HEK293 (cell line): ENCODE results near the gene MX1.
A peak's percentile ranks its signal among the peaks of the same experiment; 100 is the strongest.

ENCODE experiments used
- BCL11B ChIP-seq: fragments of 450-650 bp; formaldehyde crosslinking; IDR thresholded peaks from 2 replicates; pipeline ENCODE4 v1.5.1; 2016; ENCODE audit warnings: low read depth, missing biosample characterization, missing genetic modification characterization
- EGR2 ChIP-seq: fragments of 450-650 bp; formaldehyde crosslinking; IDR thresholded peaks from 2 replicates; pipeline ENCODE4 v1.5.1; 2016; ENCODE audit warnings: low read depth, missing biosample characterization, missing genetic modification characterization
- KLF8 ChIP-seq: fragments of 450-650 bp; formaldehyde crosslinking; IDR thresholded peaks from 2 replicates; pipeline ENCODE4 v1.5.1; 2016; ENCODE audit warnings: missing biosample characterization, missing genetic modification characterization
- ZBTB20 ChIP-seq: fragments of 450-650 bp; formaldehyde crosslinking; IDR thresholded peaks from 2 replicates; pipeline ENCODE4 v1.5.1; 2016; ENCODE audit warnings: missing biosample characterization, missing genetic modification characterization
- ZFP69B ChIP-seq: fragments of 450-650 bp; formaldehyde crosslinking; IDR thresholded peaks from 2 replicates; pipeline ENCODE4 v1.5.1; 2016; ENCODE audit warnings: missing biosample characterization, missing genetic modification characterization
- ZNF140 ChIP-seq: fragments of 450-650 bp; formaldehyde crosslinking; IDR thresholded peaks from 2 replicates; pipeline ENCODE4 v1.5.1; 2016; ENCODE audit warnings: missing biosample characterization, missing genetic modification characterization
- ZNF16 ChIP-seq: fragments of 450-650 bp; formaldehyde crosslinking; IDR thresholded peaks from 2 replicates; pipeline ENCODE4 v1.5.1; 2016; ENCODE audit warnings: low read depth, missing biosample characterization, missing genetic modification characterization
- ZNF2 ChIP-seq: fragments of 450-650 bp; formaldehyde crosslinking; IDR thresholded peaks from 2 replicates; pipeline ENCODE4 v1.5.1; 2016; ENCODE audit warnings: missing biosample characterization, missing genetic modification characterization
- ZNF202 ChIP-seq: fragments of 450-650 bp; formaldehyde crosslinking; IDR thresholded peaks from 2 replicates; pipeline ENCODE4 v1.5.1; 2016; ENCODE audit warnings: missing biosample characterization, missing genetic modification characterization, borderline replicate concordance
- ZNF23 ChIP-seq: fragments of 450-650 bp; formaldehyde crosslinking; IDR thresholded peaks from 2 replicates; pipeline ENCODE4 v1.5.1; 2016; ENCODE audit warnings: missing biosample characterization, missing genetic modification characterization, borderline replicate concordance
- ZNF274 ChIP-seq, 2 experiments: fragments of 200-500 bp in 1 of 2; fragments of 450-650 bp in 1 of 2; sonication (Bioruptor generic) in 1 of 2; formaldehyde crosslinking in 1 of 2; IDR thresholded peaks; 2 replicates each; pipeline versions ENCODE4 v1.5.1 to v1.6.1; 2014 to 2016; ENCODE audit warnings: borderline replicate concordance in 1 of 2, inconsistent platforms in 1 of 2, low read length in 1 of 2, missing biosample characterization in 1 of 2, missing genetic modification characterization in 1 of 2
- ZNF311 ChIP-seq: fragments of 450-650 bp; formaldehyde crosslinking; IDR thresholded peaks from 2 replicates; pipeline ENCODE4 v1.5.1; 2017; ENCODE audit warnings: missing biosample characterization, missing genetic modification characterization, borderline replicate concordance
- ZNF394 ChIP-seq: fragments of 450-650 bp; formaldehyde crosslinking; IDR thresholded peaks from 2 replicates; pipeline ENCODE4 v1.5.1; 2016; ENCODE audit warnings: missing biosample characterization, missing genetic modification characterization, mild to moderate bottlenecking, moderate library complexity, borderline replicate concordance
- ZNF544 ChIP-seq: fragments of 450-650 bp; formaldehyde crosslinking; IDR thresholded peaks from 2 replicates; pipeline ENCODE4 v1.5.0; 2017; ENCODE audit warnings: missing biosample characterization, missing genetic modification characterization
- ZNF561 ChIP-seq: fragments of 450-650 bp; IDR thresholded peaks from 2 replicates; pipeline ENCODE4 v1.5.1; 2018; ENCODE audit warnings: missing biosample characterization, missing genetic modification characterization, borderline replicate concordance
- ZNF76 ChIP-seq: fragments of 450-650 bp; formaldehyde crosslinking; IDR thresholded peaks from 2 replicates; pipeline ENCODE4; 2016; ENCODE audit warnings: low read depth, missing biosample characterization, missing genetic modification characterization, borderline replicate concordance
- TF ChIP-seq, protein P1 (sequence below): fragments of 450-650 bp; formaldehyde crosslinking; IDR thresholded peaks from 2 replicates; pipeline ENCODE4 v1.5.1; 2016; ENCODE audit warnings: missing biosample characterization, missing genetic modification characterization, borderline replicate concordance
- TF ChIP-seq, protein P2 (sequence below): fragments of 450-650 bp; IDR thresholded peaks from 2 replicates; pipeline ENCODE4 v1.5.1; 2018; ENCODE audit warnings: missing biosample characterization, mild to moderate bottlenecking, missing genetic modification characterization
- TF ChIP-seq, protein P3 (sequence below): fragments of 450-650 bp; formaldehyde crosslinking; IDR thresholded peaks from 2 replicates; pipeline ENCODE4 v1.5.1; 2017; ENCODE audit warnings: missing biosample characterization, missing genetic modification characterization
- TF ChIP-seq, protein P4 (sequence below): fragments of 450-650 bp; formaldehyde crosslinking; IDR thresholded peaks from 2 replicates; pipeline ENCODE4 v1.5.1; 2016; ENCODE audit warnings: missing biosample characterization, missing genetic modification characterization
- TF ChIP-seq, protein P5 (sequence below): fragments of 450-650 bp; formaldehyde crosslinking; IDR thresholded peaks from 2 replicates; pipeline ENCODE4 v1.5.0; 2017; ENCODE audit warnings: missing biosample characterization, missing genetic modification characterization, borderline replicate concordance

Gene MX1

DNA sequence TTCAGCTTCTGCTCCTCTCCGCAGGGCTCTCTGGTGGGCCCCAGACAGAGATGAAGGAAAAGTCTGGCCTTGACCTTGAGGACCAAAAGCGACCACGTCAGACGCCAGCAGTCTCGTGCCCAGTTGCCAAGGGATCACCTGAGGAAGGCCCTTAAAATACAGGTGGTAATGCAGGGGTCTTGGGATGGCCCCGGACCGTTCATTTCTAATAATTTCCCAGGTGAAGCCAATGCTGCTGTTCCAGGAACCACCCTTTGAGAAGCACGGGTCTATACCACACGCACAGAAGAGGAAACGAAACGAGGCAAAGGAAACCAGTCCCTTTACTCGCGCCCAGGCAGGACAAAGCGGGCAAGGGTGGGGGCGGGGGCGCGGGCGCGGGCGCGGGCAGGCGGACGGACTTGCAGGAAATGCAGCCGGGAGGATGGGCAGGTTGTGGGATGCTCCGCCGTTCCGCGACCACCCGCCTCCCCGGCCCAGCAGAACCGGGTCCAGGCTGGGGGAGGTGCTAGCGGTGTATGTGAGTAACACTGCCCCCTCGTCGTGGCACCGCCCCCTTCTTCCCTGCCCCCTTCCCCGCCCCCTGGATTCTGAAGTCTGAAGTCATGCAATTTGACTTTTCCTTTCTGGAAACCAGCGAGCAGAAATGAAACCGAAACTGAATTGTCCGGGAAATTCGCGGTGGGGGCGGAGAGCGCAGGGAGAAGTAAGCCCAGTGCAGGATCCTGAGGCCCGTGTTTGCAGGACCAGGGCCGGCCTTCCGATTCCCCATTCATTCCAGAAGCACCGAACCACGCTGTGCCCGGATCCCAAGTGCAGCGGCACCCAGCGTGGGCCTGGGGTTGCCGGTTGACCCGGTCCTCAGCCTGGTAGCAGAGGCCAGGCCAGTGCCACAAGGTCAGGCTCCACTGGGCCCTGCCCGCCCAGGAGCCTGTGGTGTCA lies 5.8 kb upstream of the MX1 start (continued):
- TF ChIP-seq ZNF311, result no peak
- no peak for TF ChIP-seq ZNF544 (tag by site-specific recombination)
- TF ChIP-seq ZFP69B (tag by site-specific recombination), result 0 out of 2 replicates have a peak, but pooled peaks have one; percentile 40
- no peak for TF ChIP-seq ZNF140 (tag by site-specific recombination)
- no peak for TF ChIP-seq ZNF561 (tag by site-specific recombination)
- TF ChIP-seq, protein P1, sequence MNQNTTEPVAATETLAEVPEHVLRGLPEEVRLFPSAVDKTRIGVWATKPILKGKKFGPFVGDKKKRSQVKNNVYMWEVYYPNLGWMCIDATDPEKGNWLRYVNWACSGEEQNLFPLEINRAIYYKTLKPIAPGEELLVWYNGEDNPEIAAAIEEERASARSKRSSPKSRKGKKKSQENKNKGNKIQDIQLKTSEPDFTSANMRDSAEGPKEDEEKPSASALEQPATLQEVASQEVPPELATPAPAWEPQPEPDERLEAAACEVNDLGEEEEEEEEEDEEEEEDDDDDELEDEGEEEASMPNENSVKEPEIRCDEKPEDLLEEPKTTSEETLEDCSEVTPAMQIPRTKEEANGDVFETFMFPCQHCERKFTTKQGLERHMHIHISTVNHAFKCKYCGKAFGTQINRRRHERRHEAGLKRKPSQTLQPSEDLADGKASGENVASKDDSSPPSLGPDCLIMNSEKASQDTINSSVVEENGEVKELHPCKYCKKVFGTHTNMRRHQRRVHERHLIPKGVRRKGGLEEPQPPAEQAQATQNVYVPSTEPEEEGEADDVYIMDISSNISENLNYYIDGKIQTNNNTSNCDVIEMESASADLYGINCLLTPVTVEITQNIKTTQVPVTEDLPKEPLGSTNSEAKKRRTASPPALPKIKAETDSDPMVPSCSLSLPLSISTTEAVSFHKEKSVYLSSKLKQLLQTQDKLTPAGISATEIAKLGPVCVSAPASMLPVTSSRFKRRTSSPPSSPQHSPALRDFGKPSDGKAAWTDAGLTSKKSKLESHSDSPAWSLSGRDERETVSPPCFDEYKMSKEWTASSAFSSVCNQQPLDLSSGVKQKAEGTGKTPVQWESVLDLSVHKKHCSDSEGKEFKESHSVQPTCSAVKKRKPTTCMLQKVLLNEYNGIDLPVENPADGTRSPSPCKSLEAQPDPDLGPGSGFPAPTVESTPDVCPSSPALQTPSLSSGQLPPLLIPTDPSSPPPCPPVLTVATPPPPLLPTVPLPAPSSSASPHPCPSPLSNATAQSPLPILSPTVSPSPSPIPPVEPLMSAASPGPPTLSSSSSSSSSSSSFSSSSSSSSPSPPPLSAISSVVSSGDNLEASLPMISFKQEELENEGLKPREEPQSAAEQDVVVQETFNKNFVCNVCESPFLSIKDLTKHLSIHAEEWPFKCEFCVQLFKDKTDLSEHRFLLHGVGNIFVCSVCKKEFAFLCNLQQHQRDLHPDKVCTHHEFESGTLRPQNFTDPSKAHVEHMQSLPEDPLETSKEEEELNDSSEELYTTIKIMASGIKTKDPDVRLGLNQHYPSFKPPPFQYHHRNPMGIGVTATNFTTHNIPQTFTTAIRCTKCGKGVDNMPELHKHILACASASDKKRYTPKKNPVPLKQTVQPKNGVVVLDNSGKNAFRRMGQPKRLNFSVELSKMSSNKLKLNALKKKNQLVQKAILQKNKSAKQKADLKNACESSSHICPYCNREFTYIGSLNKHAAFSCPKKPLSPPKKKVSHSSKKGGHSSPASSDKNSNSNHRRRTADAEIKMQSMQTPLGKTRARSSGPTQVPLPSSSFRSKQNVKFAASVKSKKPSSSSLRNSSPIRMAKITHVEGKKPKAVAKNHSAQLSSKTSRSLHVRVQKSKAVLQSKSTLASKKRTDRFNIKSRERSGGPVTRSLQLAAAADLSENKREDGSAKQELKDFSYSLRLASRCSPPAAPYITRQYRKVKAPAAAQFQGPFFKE (tag by site-specific recombination), result no peak
- TF ChIP-seq, protein P2, sequence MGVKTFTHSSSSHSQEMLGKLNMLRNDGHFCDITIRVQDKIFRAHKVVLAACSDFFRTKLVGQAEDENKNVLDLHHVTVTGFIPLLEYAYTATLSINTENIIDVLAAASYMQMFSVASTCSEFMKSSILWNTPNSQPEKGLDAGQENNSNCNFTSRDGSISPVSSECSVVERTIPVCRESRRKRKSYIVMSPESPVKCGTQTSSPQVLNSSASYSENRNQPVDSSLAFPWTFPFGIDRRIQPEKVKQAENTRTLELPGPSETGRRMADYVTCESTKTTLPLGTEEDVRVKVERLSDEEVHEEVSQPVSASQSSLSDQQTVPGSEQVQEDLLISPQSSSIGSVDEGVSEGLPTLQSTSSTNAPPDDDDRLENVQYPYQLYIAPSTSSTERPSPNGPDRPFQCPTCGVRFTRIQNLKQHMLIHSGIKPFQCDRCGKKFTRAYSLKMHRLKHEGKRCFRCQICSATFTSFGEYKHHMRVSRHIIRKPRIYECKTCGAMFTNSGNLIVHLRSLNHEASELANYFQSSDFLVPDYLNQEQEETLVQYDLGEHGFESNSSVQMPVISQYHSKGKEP, result peak; percentile 27; the same call in 1 of the 2 replicates
- TF ChIP-seq ZNF394 (tag by site-specific recombination), result no peak
- TF ChIP-seq, protein P3, sequence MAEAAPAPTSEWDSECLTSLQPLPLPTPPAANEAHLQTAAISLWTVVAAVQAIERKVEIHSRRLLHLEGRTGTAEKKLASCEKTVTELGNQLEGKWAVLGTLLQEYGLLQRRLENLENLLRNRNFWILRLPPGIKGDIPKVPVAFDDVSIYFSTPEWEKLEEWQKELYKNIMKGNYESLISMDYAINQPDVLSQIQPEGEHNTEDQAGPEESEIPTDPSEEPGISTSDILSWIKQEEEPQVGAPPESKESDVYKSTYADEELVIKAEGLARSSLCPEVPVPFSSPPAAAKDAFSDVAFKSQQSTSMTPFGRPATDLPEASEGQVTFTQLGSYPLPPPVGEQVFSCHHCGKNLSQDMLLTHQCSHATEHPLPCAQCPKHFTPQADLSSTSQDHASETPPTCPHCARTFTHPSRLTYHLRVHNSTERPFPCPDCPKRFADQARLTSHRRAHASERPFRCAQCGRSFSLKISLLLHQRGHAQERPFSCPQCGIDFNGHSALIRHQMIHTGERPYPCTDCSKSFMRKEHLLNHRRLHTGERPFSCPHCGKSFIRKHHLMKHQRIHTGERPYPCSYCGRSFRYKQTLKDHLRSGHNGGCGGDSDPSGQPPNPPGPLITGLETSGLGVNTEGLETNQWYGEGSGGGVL (tag by site-specific recombination), result peak; percentile 41; the same call in 1 of the 2 replicates
- no peak for TF ChIP-seq ZNF2 (tag by site-specific recombination)
- 0 out of 2 replicates have a peak, but pooled peaks have one; percentile 27 for TF ChIP-seq KLF8 (tag by site-specific recombination)
- TF ChIP-seq, protein P4, sequence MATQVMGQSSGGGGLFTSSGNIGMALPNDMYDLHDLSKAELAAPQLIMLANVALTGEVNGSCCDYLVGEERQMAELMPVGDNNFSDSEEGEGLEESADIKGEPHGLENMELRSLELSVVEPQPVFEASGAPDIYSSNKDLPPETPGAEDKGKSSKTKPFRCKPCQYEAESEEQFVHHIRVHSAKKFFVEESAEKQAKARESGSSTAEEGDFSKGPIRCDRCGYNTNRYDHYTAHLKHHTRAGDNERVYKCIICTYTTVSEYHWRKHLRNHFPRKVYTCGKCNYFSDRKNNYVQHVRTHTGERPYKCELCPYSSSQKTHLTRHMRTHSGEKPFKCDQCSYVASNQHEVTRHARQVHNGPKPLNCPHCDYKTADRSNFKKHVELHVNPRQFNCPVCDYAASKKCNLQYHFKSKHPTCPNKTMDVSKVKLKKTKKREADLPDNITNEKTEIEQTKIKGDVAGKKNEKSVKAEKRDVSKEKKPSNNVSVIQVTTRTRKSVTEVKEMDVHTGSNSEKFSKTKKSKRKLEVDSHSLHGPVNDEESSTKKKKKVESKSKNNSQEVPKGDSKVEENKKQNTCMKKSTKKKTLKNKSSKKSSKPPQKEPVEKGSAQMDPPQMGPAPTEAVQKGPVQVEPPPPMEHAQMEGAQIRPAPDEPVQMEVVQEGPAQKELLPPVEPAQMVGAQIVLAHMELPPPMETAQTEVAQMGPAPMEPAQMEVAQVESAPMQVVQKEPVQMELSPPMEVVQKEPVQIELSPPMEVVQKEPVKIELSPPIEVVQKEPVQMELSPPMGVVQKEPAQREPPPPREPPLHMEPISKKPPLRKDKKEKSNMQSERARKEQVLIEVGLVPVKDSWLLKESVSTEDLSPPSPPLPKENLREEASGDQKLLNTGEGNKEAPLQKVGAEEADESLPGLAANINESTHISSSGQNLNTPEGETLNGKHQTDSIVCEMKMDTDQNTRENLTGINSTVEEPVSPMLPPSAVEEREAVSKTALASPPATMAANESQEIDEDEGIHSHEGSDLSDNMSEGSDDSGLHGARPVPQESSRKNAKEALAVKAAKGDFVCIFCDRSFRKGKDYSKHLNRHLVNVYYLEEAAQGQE, result no peak
- TF ChIP-seq ZNF76 (tag by site-specific recombination), result no peak
- TF ChIP-seq ZNF202 (tag by site-specific recombination), result no peak
- no peak for TF ChIP-seq ZNF23 (tag by site-specific recombination)
- TF ChIP-seq BCL11B, result no peak
- no peak for TF ChIP-seq ZNF274 (IDR thresholded peaks at IDR 0.05; ENCODE audit: low read length)
- no peak for TF ChIP-seq ZNF274 (tag by site-specific recombination; IDR thresholded peaks at IDR 0.05; ENCODE audit: borderline replicate concordance)
- no peak; the same call in none of the 2 replicates for TF ChIP-seq EGR2 (tag by site-specific recombination)
- peak; percentile 77; the same call in 1 of the 2 replicates for TF ChIP-seq ZBTB20 (tag by site-specific recombination)
- TF ChIP-seq ZNF16, result no peak
- TF ChIP-seq, protein P5, sequence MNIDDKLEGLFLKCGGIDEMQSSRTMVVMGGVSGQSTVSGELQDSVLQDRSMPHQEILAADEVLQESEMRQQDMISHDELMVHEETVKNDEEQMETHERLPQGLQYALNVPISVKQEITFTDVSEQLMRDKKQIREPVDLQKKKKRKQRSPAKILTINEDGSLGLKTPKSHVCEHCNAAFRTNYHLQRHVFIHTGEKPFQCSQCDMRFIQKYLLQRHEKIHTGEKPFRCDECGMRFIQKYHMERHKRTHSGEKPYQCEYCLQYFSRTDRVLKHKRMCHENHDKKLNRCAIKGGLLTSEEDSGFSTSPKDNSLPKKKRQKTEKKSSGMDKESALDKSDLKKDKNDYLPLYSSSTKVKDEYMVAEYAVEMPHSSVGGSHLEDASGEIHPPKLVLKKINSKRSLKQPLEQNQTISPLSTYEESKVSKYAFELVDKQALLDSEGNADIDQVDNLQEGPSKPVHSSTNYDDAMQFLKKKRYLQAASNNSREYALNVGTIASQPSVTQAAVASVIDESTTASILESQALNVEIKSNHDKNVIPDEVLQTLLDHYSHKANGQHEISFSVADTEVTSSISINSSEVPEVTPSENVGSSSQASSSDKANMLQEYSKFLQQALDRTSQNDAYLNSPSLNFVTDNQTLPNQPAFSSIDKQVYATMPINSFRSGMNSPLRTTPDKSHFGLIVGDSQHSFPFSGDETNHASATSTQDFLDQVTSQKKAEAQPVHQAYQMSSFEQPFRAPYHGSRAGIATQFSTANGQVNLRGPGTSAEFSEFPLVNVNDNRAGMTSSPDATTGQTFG (tag by site-specific recombination), result no peak
